ENCODE results near the gene DTNA. TPM values are rescaled to one million over a fixed set of nuclear protein-coding genes. Genes with fewer than 3 reads are reported as not detected.

The DTNA gene
- total RNA-seq, 1 donor from 2014 or later = 21.0 TPM

GRCh38 chr18:34780856-34781255 is 70.8 kb downstream of the DTNA start:
- Histone ChIP-seq H3K4me1 (no peaks in the 10 kb centered on the region), H3K27ac (no peak overlapping the region), H3K4me3 (no peak overlapping the region), H3K27me3 (ENCODE audit: low read depth) (no peaks in the 10 kb centered on the region), H3K36me3 (no peaks in the 10 kb centered on the region), H3K9me3 (no peaks in the 10 kb centered on the region)
- DNase-seq = no peak
- no peak for TF ChIP-seq CTCF (IDR thresholded peaks at IDR 0.05)
- ATAC-seq = no peak
- intact Hi-C loops (cut with DNase I) = loop anchor here (10.0 kb wide), 2 partner anchors 126 to 666 kb away; no protein-coding TSS in a partner anchor

GRCh38 chr18:34783501-34783900 is 73.4 kb downstream of the DTNA start:
- no peaks in the 10 kb centered on the region for H3K27me3 ChIP-seq (ENCODE audit: low read depth)
- DNase-seq (no peak), ATAC-seq (no peak)
- no peak overlapping the region for H3K27ac ChIP-seq
- no peaks in the 10 kb centered on the region for H3K4me1 ChIP-seq
- no peaks in the 10 kb centered on the region for H3K36me3 ChIP-seq
- no peak overlapping the region for H3K4me3 ChIP-seq
- no peaks in the 10 kb centered on the region for H3K9me3 ChIP-seq
- no peak for TF ChIP-seq CTCF (IDR thresholded peaks at IDR 0.05)
- intact Hi-C loops (cut with DNase I) = loop anchor here (10.0 kb wide), 2 partner anchors 129 to 669 kb away; no protein-coding TSS in a partner anchor

- Histone ChIP-seq H3K9me3 (no peaks in the 10 kb centered on the region), H3K36me3 (no peaks in the 10 kb centered on the region), H3K27ac (no peak overlapping the region), H3K4me3 (no peak overlapping the region), H3K27me3 (ENCODE audit: low read depth) (no peaks in the 10 kb centered on the region), H3K4me1 (no peaks in the 10 kb centered on the region)
- DNase-seq = no peak
- ATAC-seq = no peak
- intact Hi-C loops (cut with DNase I) = loop anchor here (10.0 kb wide), 2 partner anchors 131 to 671 kb away; no protein-coding TSS in a partner anchor
- no peak for TF ChIP-seq CTCF (IDR thresholded peaks at IDR 0.05)
Measured at GRCh38 chr18:34786162-34786741, 76.2 kb downstream of the DTNA start.

GRCh38 chr18:34787931-34788532 is 77.9 kb downstream of the DTNA start:
- H3K27me3 ChIP-seq (ENCODE audit: low read depth) = no peaks in the 10 kb centered on the region
- H3K4me1 ChIP-seq = no peaks in the 10 kb centered on the region
- no peak overlapping the region for H3K27ac ChIP-seq
- H3K4me3 ChIP-seq = no peak overlapping the region
- DNase-seq (no peak), ATAC-seq (peak in 1 of 2 donors; percentile 68)
- no peaks in the 10 kb centered on the region for H3K36me3 ChIP-seq
- peak; percentile 70 for TF ChIP-seq CTCF (IDR thresholded peaks at IDR 0.05)
- H3K9me3 ChIP-seq = no peaks in the 10 kb centered on the region
- intact Hi-C loops (cut with DNase I) = loop anchor here (10.0 kb wide), 2 partner anchors 133 to 673 kb away; no protein-coding TSS in a partner anchor

GRCh38 chr18:34789768-34790344 is 79.8 kb downstream of the DTNA start:
- DNase-seq = no peak
- H3K27ac ChIP-seq = no peak overlapping the region
- intact Hi-C loops (cut with DNase I) = loop anchor here (10.0 kb wide), 2 partner anchors 135 to 675 kb away; no protein-coding TSS in a partner anchor

More at GRCh38 chr18:34789768-34790344, 79.8 kb downstream of the DTNA start:
- Histone ChIP-seq H3K27me3 (ENCODE audit: low read depth) (no peaks in the 10 kb centered on the region), H3K36me3 (no peaks in the 10 kb centered on the region), H3K4me3 (no peak overlapping the region), H3K9me3 (no peaks in the 10 kb centered on the region), H3K4me1 (no peaks in the 10 kb centered on the region)
- no peak for TF ChIP-seq CTCF (IDR thresholded peaks at IDR 0.05)
- no peak for ATAC-seq
